Loucy (cell line): ENCODE measurements around the gene RHOT1.

Source experiments
- H2AFZ ChIP-seq: fragments of 200-600 bp; sonication (generic); 2 replicates; pipeline ENCODE4 v1.6.0; 2016; ENCODE audit warnings: antibody characterized with exemption, mild to moderate bottlenecking, low read length, moderate library complexity
- H3F3A ChIP-seq: fragments of 200-600 bp; 2 replicates; pipeline ENCODE4 v1.6.0; 2016; ENCODE audit warnings: antibody characterized with exemption, low read depth, mild to moderate bottlenecking
- H3K27me3 ChIP-seq: fragments of 200-600 bp; sonication (generic); 2 replicates; pipeline ENCODE4 v1.6.1; 2014; ENCODE audit warnings: low read length, mild to moderate bottlenecking; ENCODE audit not compliant: insufficient read depth, poor library complexity, severe bottlenecking
- H3K36me3 ChIP-seq: fragments of 200-600 bp; sonication (generic); 2 replicates; pipeline ENCODE4 v1.6.1; 2016; ENCODE audit warnings: low read length; ENCODE audit not compliant: insufficient read depth
- H3K4me1 ChIP-seq: fragments of 200-600 bp; sonication (generic); 2 replicates; pipeline ENCODE4 v1.5.1; 2014; ENCODE audit warnings: low read length, mild to moderate bottlenecking; ENCODE audit not compliant: insufficient read depth, poor library complexity, severe bottlenecking
- H3K4me2 ChIP-seq: fragments of 200-600 bp; sonication (generic); 2 replicates; pipeline ENCODE4 v1.6.0; 2014; ENCODE audit warnings: antibody characterized with exemption, low read length, low read depth, mild to moderate bottlenecking; ENCODE audit not compliant: poor library complexity, severe bottlenecking
- H3K4me3 ChIP-seq: fragments of 200-600 bp; sonication (generic); 2 replicates; pipeline ENCODE4 v1.5.1; 2014; ENCODE audit warnings: low read length, mild to moderate bottlenecking, mixed read lengths; ENCODE audit not compliant: poor library complexity, severe bottlenecking
- H3K79me2 ChIP-seq: fragments of 200-600 bp; sonication (generic); 2 replicates; pipeline ENCODE4 v1.6.1; 2014; ENCODE audit warnings: low read length; ENCODE audit not compliant: insufficient read depth
- H3K9ac ChIP-seq: fragments of 200-600 bp; sonication (generic); 2 replicates; pipeline ENCODE4 v1.6.0; 2014; ENCODE audit warnings: mild to moderate bottlenecking, low read depth, low read length, moderate library complexity; ENCODE audit not compliant: poor library complexity, severe bottlenecking
- H3K9me2 ChIP-seq: fragments of 200-600 bp; sonication (generic); replicated peaks from 2 replicates; pipeline ENCODE4 v1.6.1; 2016; ENCODE audit warnings: low read depth, low read length, mixed read lengths
- H3K9me3 ChIP-seq: fragments of 200-600 bp; sonication (generic); 2 replicates; pipeline ENCODE4 v1.6.1; 2014; ENCODE audit warnings: mild to moderate bottlenecking, antibody characterized with exemption, low read length, low read depth; ENCODE audit not compliant: insufficient read depth
- H4K20me1 ChIP-seq: fragments of 200-600 bp; sonication (generic); 2 replicates; pipeline ENCODE4 v1.6.0; 2014; ENCODE audit warnings: antibody characterized with exemption, low read length, mild to moderate bottlenecking; ENCODE audit not compliant: insufficient read depth, poor library complexity, severe bottlenecking
- CTCF ChIP-seq: fragments of 200-600 bp; sonication (generic); conservative IDR thresholded peaks from 2 replicates; pipeline ENCODE4 v1.5.1; 2014; ENCODE audit warnings: mild to moderate bottlenecking, antibody characterized with exemption, low read length
- EZH2phosphoT487 ChIP-seq: fragments of 200-600 bp; IDR thresholded peaks from 2 replicates; pipeline ENCODE4 v1.6.1; 2018; ENCODE audit warnings: antibody characterized with exemption, mild to moderate bottlenecking, moderate library complexity, borderline replicate concordance

Gene RHOT1

GRCh38 chr17:32110596-32110995 is 31.7 kb upstream of the RHOT1 start:
- no peak overlapping the region for H2AFZ ChIP-seq
- peaks cover 38% of the 10 kb centered on the region for H3K4me1 ChIP-seq
- no peaks in the 10 kb centered on the region for H3K79me2 ChIP-seq
- H3K9me2 ChIP-seq: no peaks in the 10 kb centered on the region
- TF ChIP-seq EZH2phosphoT487: no peak
- TF ChIP-seq CTCF: no peak
- H3K36me3 ChIP-seq: no peaks in the 10 kb centered on the region
- no peak overlapping the region for H3K4me3 ChIP-seq
- H3K9ac ChIP-seq: no peak overlapping the region
- no peaks in the 10 kb centered on the region for H3K27me3 ChIP-seq
- no peaks in the 10 kb centered on the region for H3K9me3 ChIP-seq
- H4K20me1 ChIP-seq: no peaks in the 10 kb centered on the region
- H3F3A ChIP-seq: peaks cover 3% of the 10 kb centered on the region; the same call in 1 of the 2 replicates
- no peak overlapping the region for H3K4me2 ChIP-seq

GRCh38 chr17:32111141-32111771 is 31.0 kb upstream of the RHOT1 start:
- Histone ChIP-seq H2AFZ (no peak overlapping the region), H3K79me2 (no peaks in the 10 kb centered on the region), H3F3A (peaks cover 3% of the 10 kb centered on the region; the same call in 1 of the 2 replicates), H3K4me1 (peaks cover 33% of the 10 kb centered on the region), H3K9ac (no peak overlapping the region), H3K4me2 (no peak overlapping the region), H3K27me3 (no peaks in the 10 kb centered on the region), H3K9me2 (no peaks in the 10 kb centered on the region), H3K9me3 (no peaks in the 10 kb centered on the region), H3K36me3 (no peaks in the 10 kb centered on the region), H3K4me3 (no peak overlapping the region), H4K20me1 (no peaks in the 10 kb centered on the region)
- peak; percentile 65 for TF ChIP-seq CTCF
- TF ChIP-seq EZH2phosphoT487: no peak

GRCh38 chr17:32112416-32112815 is 29.9 kb upstream of the RHOT1 start:
- TF ChIP-seq CTCF (peak; percentile 14; the same call in 1 of the 2 replicates), EZH2phosphoT487 (no peak)
- H3K4me3 ChIP-seq: no peak overlapping the region
- H3F3A ChIP-seq: peaks cover 3% of the 10 kb centered on the region; the same call in 1 of the 2 replicates
- H3K4me1 ChIP-seq: peaks cover 22% of the 10 kb centered on the region
- no peak overlapping the region for H3K4me2 ChIP-seq
- no peaks in the 10 kb centered on the region for H3K79me2 ChIP-seq
- no peaks in the 10 kb centered on the region for H3K9me2 ChIP-seq
- no peaks in the 10 kb centered on the region for H3K27me3 ChIP-seq
- H4K20me1 ChIP-seq: no peaks in the 10 kb centered on the region
- no peaks in the 10 kb centered on the region for H3K36me3 ChIP-seq
- H2AFZ ChIP-seq: no peak overlapping the region
- H3K9ac ChIP-seq: no peak overlapping the region
- H3K9me3 ChIP-seq: no peaks in the 10 kb centered on the region
